PC-9 (cell line): ENCODE measurements around the gene DNAJB8. TPM values are rescaled to one million over a fixed set of nuclear protein-coding genes. Genes with fewer than 3 reads are reported as not detected.

Experiments used
- BruUV-seq: library from RNA; stranded (reverse); fragments of 400-500 nt; replicated peaks from 2 replicates; lab custom pipeline; 2021; lab: Mats Ljungman, UMichigan
- CTCF ChIA-PET: fragments of 300-600 bp; sonication (Branson Sonifier 250); formaldehyde crosslinking; loops from one replicate; lab custom pipeline; 2022; ENCODE audit warnings: antibody characterized with exemption; lab: Charles Lee
- POLR2A ChIA-PET: fragments of 300-600 bp; sonication (Branson Sonifier 250); formaldehyde crosslinking; loops from one replicate; lab custom pipeline; 2022; ENCODE audit warnings: antibody characterized with exemption; ENCODE audit not compliant: unreplicated experiment; lab: Charles Lee
- DNase-seq, 2 experiments: peaks; one replicate each; pipeline versions ENCODE4 v3.0.0 to v3.0.0-alpha.2; 2015 to 2022; ENCODE audit warnings: mixed read lengths in 1 of 2
- H2AFZ ChIP-seq: fragments of 200-600 bp; sonication (generic); 2 replicates; pipeline ENCODE4 v1.8.1; 2017; ENCODE audit warnings: antibody characterized with exemption
- H3F3A ChIP-seq: fragments of 200-600 bp; sonication (generic); 2 replicates; pipeline ENCODE4 v1.8.1; 2017; ENCODE audit warnings: antibody characterized with exemption, mild to moderate bottlenecking, low read depth; ENCODE audit not compliant: insufficient read depth
- H3K27ac ChIP-seq: fragments of 200-600 bp; sonication (generic); 2 replicates; pipeline ENCODE4 v1.6.1; 2016; ENCODE audit warnings: mixed run types
- H3K27me3 ChIP-seq: fragments of 200-600 bp; sonication (generic); 2 replicates; pipeline ENCODE4 v1.6.1; 2016; ENCODE audit warnings: low read depth, mixed run types; ENCODE audit not compliant: insufficient read depth
- H3K36me3 ChIP-seq: fragments of 200-600 bp; sonication (generic); 2 replicates; pipeline ENCODE4 v1.6.1; 2016; ENCODE audit warnings: low read depth, mixed run types
- H3K4me1 ChIP-seq: fragments of 200-600 bp; sonication (generic); replicated peaks from 2 replicates; pipeline ENCODE4 v1.6.1; 2016; ENCODE audit warnings: mixed run types; ENCODE audit not compliant: insufficient read depth
- H3K4me2 ChIP-seq: fragments of 200-600 bp; sonication (generic); 2 replicates; pipeline ENCODE4 v1.6.1; 2017; ENCODE audit warnings: mixed run types
- H3K4me3 ChIP-seq: fragments of 200-600 bp; sonication (generic); 2 replicates; pipeline ENCODE4 v1.6.1; 2016; ENCODE audit warnings: mixed run types
- H3K79me2 ChIP-seq: fragments of 200-600 bp; sonication (generic); 2 replicates; pipeline ENCODE4 v1.6.1; 2017; ENCODE audit warnings: low read depth, mixed run types
- H3K9me2 ChIP-seq: fragments of 200-600 bp; sonication (generic); 2 replicates; pipeline ENCODE4 v1.8.1; 2017; ENCODE audit warnings: mild to moderate bottlenecking; ENCODE audit not compliant: insufficient read depth
- H3K9me3 ChIP-seq: fragments of 200-600 bp; sonication (generic); 2 replicates; pipeline ENCODE4 v1.8.1; 2016; ENCODE audit warnings: low read depth; ENCODE audit not compliant: insufficient read depth
- H4K20me1 ChIP-seq: fragments of 200-600 bp; sonication (generic); 2 replicates; pipeline ENCODE4 v1.8.1; 2017; ENCODE audit not compliant: insufficient read depth
- EZH2 ChIP-seq: fragments of 200-600 bp; sonication (generic); IDR thresholded peaks from 2 replicates; pipeline ENCODE4 v1.8.0; 2017; ENCODE audit warnings: antibody characterized with exemption, low read depth
- intact Hi-C: fragments of 100-400 bp; cut with micrococcal nuclease; formaldehyde crosslinking; loops from one replicate; pipeline ENCODE4 v1.10.0; 2022; ENCODE audit not compliant: unreplicated experiment
- total RNA-seq: library from RNA; stranded (reverse); gene quantifications from 2 replicates; pipeline ENCODE4 v1.2.3, GENCODE V29; 2021
- TF ChIP-seq, protein P1 (sequence below): fragments of 200-600 bp; sonication (generic); conservative IDR thresholded peaks from 2 replicates; pipeline ENCODE4 v1.6.1; 2017; ENCODE audit warnings: mixed run types, antibody characterized with exemption, mild to moderate bottlenecking, moderate library complexity

The DNAJB8 gene
- total RNA-seq, 1 experiment from 2014 or later, result not detected

DNA sequence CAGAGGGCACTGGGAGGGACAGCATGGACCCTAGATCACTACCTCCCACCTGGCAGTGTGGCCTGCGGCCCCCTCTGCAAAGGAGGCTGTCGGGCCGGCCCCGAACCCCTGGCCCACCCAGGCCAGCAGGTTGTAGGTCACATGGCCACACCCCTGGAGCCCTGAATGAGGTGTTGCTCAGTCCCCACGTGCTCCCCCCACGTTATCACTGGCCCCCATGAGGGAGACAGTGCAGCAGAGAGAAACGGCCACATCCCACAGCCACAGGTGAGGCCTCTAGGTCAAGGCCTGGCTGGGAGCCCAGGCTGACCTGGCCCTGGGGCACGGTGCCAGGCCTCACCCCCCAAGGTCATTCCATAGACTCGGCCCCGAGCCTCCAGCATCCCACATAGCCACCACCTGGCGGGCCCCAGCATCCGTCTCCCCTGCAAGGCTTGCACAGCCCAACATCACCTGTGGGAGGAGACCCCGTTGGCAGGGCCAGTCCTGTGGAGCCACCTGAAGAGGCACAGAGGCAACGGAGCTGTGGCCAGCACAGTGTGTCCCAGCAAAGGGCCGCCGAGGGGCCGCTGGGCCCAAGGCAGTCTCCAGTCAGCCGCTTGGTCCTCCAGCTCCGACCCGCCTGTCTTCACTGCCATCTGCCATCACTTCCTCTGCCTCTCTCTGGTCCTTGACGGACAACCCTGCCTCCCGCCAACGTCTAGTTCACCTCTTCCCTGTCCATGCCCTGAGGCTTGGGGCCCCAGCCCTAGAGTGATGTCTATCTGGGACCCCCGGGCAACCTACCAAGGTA lies 53.1 kb downstream of the DNAJB8 start:
- peaks cover 5% of the 10 kb centered on the region; the same call in 1 of the 2 replicates for H4K20me1 ChIP-seq
- H3K79me2 ChIP-seq, result no peaks in the 10 kb centered on the region
- H3K4me2 ChIP-seq, result no peak overlapping the region
- DNase-seq, result no peak
- H3K36me3 ChIP-seq, result no peaks in the 10 kb centered on the region
- BruUV-seq, result no TSS peak
- H3F3A ChIP-seq, result peaks cover 3% of the 10 kb centered on the region; the same call in 1 of the 2 replicates
- H3K9me2 ChIP-seq, result no peaks in the 10 kb centered on the region
- ChIA-PET CTCF (no interaction called here), POLR2A (no interaction called here)
- H2AFZ ChIP-seq, result no peak overlapping the region
- H3K27ac ChIP-seq, result no peak overlapping the region
- H3K4me3 ChIP-seq, result no peak overlapping the region
- TF ChIP-seq EZH2, result no peak
- TF ChIP-seq, protein P1, sequence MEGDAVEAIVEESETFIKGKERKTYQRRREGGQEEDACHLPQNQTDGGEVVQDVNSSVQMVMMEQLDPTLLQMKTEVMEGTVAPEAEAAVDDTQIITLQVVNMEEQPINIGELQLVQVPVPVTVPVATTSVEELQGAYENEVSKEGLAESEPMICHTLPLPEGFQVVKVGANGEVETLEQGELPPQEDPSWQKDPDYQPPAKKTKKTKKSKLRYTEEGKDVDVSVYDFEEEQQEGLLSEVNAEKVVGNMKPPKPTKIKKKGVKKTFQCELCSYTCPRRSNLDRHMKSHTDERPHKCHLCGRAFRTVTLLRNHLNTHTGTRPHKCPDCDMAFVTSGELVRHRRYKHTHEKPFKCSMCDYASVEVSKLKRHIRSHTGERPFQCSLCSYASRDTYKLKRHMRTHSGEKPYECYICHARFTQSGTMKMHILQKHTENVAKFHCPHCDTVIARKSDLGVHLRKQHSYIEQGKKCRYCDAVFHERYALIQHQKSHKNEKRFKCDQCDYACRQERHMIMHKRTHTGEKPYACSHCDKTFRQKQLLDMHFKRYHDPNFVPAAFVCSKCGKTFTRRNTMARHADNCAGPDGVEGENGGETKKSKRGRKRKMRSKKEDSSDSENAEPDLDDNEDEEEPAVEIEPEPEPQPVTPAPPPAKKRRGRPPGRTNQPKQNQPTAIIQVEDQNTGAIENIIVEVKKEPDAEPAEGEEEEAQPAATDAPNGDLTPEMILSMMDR, result no peak
- intact Hi-C loops, result no loop called here
- peaks cover 22% of the 10 kb centered on the region for H3K4me1 ChIP-seq
- H3K9me3 ChIP-seq, result no peaks in the 10 kb centered on the region
- H3K27me3 ChIP-seq, result no peaks in the 10 kb centered on the region

DNA sequence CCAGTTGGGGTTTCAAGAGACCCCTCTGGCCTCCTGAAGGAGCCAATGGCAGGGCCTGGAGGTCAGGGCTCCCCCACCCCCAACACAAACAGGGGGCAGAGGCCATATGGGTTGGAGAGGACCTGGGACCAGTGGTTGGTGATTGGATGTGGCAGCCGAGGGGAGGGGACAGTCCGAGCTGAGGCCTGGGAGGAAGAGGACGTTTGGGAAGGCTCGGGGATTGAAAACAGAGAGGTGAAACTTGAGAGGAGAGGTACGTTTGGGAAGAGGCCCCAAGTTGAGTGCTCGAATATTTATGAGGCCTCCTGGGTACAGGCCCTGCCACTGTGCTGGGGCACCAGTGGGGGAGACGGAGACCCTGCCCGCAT lies 53.7 kb downstream of the DNAJB8 start:
- Histone ChIP-seq H3K27ac (no peak overlapping the region), H2AFZ (no peak overlapping the region), H3K79me2 (no peaks in the 10 kb centered on the region), H3F3A (peaks cover 3% of the 10 kb centered on the region; the same call in 1 of the 2 replicates), H3K27me3 (no peaks in the 10 kb centered on the region), H3K36me3 (no peaks in the 10 kb centered on the region), H3K9me2 (no peaks in the 10 kb centered on the region), H3K9me3 (no peaks in the 10 kb centered on the region), H3K4me1 (peaks cover 22% of the 10 kb centered on the region), H3K4me3 (no peak overlapping the region), H3K4me2 (no peak overlapping the region), H4K20me1 (peaks cover 5% of the 10 kb centered on the region; the same call in 1 of the 2 replicates)
- BruUV-seq, result no TSS peak
- intact Hi-C loops, result no loop called here
- no peak for DNase-seq
- ChIA-PET CTCF (no interaction called here), POLR2A (no interaction called here)
- TF ChIP-seq, protein P1, result no peak
- no peak for TF ChIP-seq EZH2

Other genes with a start within 250 kb of the DNAJB8 start
- gene GATA2, start 26.3 kb upstream of the DNAJB8 start, total RNA-seq, result 29.0 and 36.9 TPM in 2 replicates
- gene RPN1, start 183.9 kb upstream of the DNAJB8 start, total RNA-seq, result 185 and 191 TPM in 2 replicates